ENCODE data around the gene CYSRT1. TPM values are rescaled to one million over a fixed set of nuclear protein-coding genes. Genes with fewer than 3 reads are reported as not detected.

The CYSRT1 gene
- total RNA-seq, 6 experiments from 2014 or later = 0.20 to 1.2 (median 0.31) TPM; not detected in 1

DNA sequence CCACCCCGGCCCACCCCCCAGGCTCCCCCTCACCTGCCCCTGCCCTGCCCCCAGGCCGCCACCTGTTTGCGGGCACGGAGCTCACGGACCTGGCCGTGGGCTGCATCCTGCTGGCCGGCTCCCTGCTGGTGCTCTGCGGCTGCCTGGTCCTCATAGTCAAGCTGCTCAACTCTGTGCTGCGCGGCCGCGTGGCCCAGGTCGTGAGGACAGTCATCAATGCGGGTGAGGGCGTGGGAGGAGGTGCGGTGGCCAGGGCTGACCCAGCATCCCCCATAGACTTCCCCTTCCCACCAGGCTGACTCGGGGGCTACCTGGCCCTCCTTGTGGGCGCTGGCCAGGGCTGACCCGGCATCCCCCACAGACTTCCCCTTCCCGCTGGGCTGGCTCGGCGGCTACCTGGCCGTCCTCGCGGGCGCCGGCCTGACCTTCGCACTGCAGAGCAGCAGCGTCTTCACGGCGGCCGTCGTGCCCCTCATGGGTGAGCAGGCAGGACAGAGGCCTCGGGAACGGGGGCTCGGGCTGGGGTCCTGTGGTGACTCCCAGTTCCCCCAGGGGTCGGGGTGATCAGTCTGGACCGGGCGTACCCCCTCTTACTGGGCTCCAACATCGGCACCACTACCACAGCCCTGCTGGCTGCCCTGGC, 9.2 kb downstream of the CYSRT1 start:
- no peak for TF ChIP-seq POLR2A (IDR thresholded peaks at IDR 0.05)
- TF ChIP-seq, protein P1, sequence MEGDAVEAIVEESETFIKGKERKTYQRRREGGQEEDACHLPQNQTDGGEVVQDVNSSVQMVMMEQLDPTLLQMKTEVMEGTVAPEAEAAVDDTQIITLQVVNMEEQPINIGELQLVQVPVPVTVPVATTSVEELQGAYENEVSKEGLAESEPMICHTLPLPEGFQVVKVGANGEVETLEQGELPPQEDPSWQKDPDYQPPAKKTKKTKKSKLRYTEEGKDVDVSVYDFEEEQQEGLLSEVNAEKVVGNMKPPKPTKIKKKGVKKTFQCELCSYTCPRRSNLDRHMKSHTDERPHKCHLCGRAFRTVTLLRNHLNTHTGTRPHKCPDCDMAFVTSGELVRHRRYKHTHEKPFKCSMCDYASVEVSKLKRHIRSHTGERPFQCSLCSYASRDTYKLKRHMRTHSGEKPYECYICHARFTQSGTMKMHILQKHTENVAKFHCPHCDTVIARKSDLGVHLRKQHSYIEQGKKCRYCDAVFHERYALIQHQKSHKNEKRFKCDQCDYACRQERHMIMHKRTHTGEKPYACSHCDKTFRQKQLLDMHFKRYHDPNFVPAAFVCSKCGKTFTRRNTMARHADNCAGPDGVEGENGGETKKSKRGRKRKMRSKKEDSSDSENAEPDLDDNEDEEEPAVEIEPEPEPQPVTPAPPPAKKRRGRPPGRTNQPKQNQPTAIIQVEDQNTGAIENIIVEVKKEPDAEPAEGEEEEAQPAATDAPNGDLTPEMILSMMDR (IDR thresholded peaks at IDR 0.05) = no peak
- H3K27me3 ChIP-seq = no peaks in the 10 kb centered on the region
- no peak overlapping the region for H3K4me3 ChIP-seq
- no peak overlapping the region for H3K27ac ChIP-seq
- no peaks in the 10 kb centered on the region for H3K9me3 ChIP-seq
- WGBS (ENCODE audit: insufficient coverage, low coverage, low lambda C conversion rate, missing lambda C conversion rate) = 10% methylated on average over 2 of the region's 40 CpGs
- no peak for ATAC-seq
- H3K36me3 ChIP-seq = no peaks in the 10 kb centered on the region
- peaks cover 0 to 6% (median 0%) of the 10 kb centered on the region in 4 donors for H3K4me1 ChIP-seq
- no peak for DNase-seq
- intact Hi-C loops (cut with DNase I) = loop anchor here (5.0 to 10.0 kb wide), 4 partner anchors 49 to 117 kb away; partner anchors contain the start of genes ANAPC2 (in 1 of the 2) and SSNA1 (in 1 of the 2)

DNA sequence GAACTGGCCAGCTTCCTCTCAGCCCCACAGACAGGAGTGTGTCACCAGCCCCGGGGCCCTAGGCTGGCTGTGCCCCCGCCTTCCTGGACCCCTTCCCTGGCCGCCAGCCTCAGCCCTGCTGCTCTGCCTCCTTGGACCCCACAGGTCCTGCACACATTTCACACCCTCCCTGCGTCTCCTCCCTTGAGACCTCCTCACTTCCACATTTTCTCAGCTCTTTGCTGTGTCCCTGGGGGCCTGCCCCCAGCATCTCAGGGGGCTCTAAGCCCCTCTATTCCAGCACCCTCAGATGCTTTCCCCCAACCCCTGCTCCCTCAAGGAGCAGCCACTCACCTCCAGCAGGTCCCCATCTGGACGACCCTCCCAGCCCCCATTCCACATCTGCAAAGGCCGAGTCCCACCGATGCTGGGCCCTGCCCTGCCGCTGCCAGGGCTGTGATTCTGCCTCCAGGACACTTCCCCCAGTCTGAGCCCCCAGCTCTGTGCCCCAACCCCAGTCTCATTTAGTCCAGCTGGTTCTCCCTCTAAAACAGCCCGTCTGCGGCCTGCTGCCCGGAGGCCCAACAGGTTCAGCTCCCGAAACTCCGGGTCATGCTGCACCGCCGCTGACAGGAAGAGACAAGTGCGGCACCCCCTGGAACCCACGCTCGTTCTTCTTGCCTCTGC, 9.9 kb downstream of the CYSRT1 start:
- H3K9me3 ChIP-seq = no peaks in the 10 kb centered on the region
- no peak overlapping the region for H3K4me3 ChIP-seq
- intact Hi-C loops (cut with DNase I) = loop anchor here (5.0 to 10.0 kb wide), 4 partner anchors 50 to 118 kb away; partner anchors contain the start of genes ANAPC2 (in 1 of the 2) and SSNA1 (in 1 of the 2)
- 64% methylated on average over 9 of the region's 18 CpGs for WGBS (ENCODE audit: insufficient coverage, low coverage, low lambda C conversion rate, missing lambda C conversion rate)
- no peaks in the 10 kb centered on the region for H3K36me3 ChIP-seq
- ATAC-seq = no peak
- TF ChIP-seq, protein P1 (IDR thresholded peaks at IDR 0.05) = no peak
- no peak for TF ChIP-seq POLR2A (IDR thresholded peaks at IDR 0.05)
- no peak for DNase-seq
- no peak overlapping the region for H3K27ac ChIP-seq
- H3K4me1 ChIP-seq = peaks cover 0 to 7% (median 0%) of the 10 kb centered on the region in 4 donors
- H3K27me3 ChIP-seq = no peaks in the 10 kb centered on the region

DNA sequence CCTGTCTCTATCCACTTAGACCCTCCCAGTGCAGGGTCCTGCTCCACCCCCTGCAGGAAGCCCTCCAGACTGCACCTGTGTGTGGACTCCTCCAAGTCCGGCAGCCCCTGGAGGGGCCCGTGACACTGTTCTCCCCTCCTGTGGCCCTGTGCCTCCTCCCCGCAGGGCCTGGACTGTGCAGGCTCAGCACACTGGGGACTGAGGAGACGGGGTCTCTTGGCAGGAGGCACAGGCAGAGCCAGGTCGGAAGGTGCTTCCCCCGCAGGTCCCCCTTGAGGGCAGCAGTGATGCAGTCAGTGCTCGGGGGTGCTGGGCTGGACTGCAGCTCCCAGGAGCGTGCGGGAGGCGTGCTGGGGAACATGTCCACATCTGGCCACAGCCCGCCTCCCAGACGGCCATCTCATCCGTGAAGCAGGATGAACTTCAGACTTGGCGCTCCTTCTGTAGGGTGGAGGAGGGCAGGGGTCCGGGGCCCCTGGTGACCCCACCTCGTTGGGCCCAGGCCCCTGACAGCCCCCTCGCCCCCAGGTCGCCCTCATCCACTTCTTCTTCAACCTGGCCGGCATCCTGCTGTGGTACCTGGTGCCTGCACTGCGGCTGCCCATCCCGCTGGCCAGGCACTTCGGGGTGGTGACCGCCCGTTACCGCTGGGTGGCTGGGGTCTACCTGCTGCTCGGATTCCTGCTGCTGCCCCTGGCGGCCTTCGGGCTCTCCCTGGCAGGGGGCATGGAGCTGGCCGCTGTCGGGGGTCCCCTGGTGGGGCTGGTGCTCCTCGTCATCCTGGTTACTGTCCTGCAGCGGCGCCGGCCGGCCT, 10.7 kb downstream of the CYSRT1 start:
- Histone ChIP-seq H3K27ac (no peak overlapping the region), H3K27me3 (no peaks in the 10 kb centered on the region), H3K36me3 (no peaks in the 10 kb centered on the region), H3K4me1 (peaks cover 0 to 8% (median 0%) of the 10 kb centered on the region in 4 donors), H3K4me3 (no peak overlapping the region), H3K9me3 (no peaks in the 10 kb centered on the region)
- 43% methylated on average over 2 of the region's 35 CpGs for WGBS (ENCODE audit: insufficient coverage, low coverage, low lambda C conversion rate, missing lambda C conversion rate)
- no peak for DNase-seq
- TF ChIP-seq POLR2A (IDR thresholded peaks at IDR 0.05) = no peak
- TF ChIP-seq, protein P1 (IDR thresholded peaks at IDR 0.05) = no peak
- intact Hi-C loops (cut with DNase I) = loop anchor here in 1 of 2 donors (10.0 kb wide), 1 partner anchor 51 kb away; the partner anchor contains the start of genes ANAPC2 and SSNA1
- ATAC-seq = no peak

DNA sequence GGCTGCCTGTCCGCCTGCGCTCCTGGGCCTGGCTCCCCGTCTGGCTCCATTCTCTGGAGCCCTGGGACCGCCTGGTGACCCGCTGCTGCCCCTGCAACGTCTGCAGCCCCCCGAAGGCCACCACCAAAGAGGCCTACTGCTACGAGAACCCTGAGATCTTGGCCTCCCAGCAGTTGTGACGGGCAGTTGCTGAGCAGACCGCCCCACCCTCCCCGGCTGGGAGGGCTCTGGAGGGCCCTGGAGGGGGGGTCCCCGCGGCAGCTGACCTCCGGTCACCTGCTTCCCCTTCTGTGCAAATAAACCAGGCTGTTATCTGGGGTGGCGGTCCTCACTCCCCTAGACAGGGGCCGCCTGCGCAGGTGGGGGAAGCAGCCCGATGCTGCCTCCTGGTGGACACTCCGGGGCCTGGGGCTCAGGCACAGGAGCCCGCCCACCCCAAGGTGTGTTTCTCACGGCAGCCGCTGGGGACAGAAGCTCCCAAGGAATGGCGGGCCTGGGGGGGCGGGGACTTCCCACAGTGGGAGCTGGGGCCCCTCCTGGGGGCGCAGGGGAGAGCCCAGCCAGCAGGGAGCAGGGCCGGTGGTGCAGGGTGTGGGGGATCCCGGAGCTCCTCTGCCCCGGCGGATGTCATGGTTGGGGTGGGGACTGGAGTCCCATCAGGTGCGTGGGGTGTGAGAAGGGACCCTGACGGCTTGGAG, 11.4 kb downstream of the CYSRT1 start:
- ATAC-seq (peak; percentile 61 to 65 (median 64)), DNase-seq (peak; percentile 87 to 88 (median 88))
- Histone ChIP-seq H3K36me3 (no peaks in the 10 kb centered on the region), H3K9me3 (no peaks in the 10 kb centered on the region), H3K4me1 (peaks cover 0 to 8% (median 0%) of the 10 kb centered on the region in 4 donors), H3K27me3 (no peaks in the 10 kb centered on the region), H3K4me3 (no peak overlapping the region), H3K27ac (no peak overlapping the region)
- intact Hi-C loops (cut with DNase I) = loop anchor here in 1 of 2 donors (10.0 kb wide), 1 partner anchor 52 kb away; the partner anchor contains the start of genes ANAPC2 and SSNA1
- TF ChIP-seq, protein P1 (IDR thresholded peaks at IDR 0.05) = peak; percentile 91 to 99 (median 97)
- TF ChIP-seq POLR2A (IDR thresholded peaks at IDR 0.05) = no peak
- 0% methylated on average over 12 of the region's 31 CpGs for WGBS (ENCODE audit: insufficient coverage, low coverage, low lambda C conversion rate, missing lambda C conversion rate)
